GM19438 (cell line): Measurements from ENCODE around the gene R3HDM4.

ENCODE experiments used
- ATAC-seq: cut with Tn5 transposase; IDR thresholded peaks from one replicate; pipeline ENCODE4 v1.9.1; 2021; ENCODE audit warnings: low read depth; ENCODE audit not compliant: unreplicated experiment

Gene R3HDM4

DNA sequence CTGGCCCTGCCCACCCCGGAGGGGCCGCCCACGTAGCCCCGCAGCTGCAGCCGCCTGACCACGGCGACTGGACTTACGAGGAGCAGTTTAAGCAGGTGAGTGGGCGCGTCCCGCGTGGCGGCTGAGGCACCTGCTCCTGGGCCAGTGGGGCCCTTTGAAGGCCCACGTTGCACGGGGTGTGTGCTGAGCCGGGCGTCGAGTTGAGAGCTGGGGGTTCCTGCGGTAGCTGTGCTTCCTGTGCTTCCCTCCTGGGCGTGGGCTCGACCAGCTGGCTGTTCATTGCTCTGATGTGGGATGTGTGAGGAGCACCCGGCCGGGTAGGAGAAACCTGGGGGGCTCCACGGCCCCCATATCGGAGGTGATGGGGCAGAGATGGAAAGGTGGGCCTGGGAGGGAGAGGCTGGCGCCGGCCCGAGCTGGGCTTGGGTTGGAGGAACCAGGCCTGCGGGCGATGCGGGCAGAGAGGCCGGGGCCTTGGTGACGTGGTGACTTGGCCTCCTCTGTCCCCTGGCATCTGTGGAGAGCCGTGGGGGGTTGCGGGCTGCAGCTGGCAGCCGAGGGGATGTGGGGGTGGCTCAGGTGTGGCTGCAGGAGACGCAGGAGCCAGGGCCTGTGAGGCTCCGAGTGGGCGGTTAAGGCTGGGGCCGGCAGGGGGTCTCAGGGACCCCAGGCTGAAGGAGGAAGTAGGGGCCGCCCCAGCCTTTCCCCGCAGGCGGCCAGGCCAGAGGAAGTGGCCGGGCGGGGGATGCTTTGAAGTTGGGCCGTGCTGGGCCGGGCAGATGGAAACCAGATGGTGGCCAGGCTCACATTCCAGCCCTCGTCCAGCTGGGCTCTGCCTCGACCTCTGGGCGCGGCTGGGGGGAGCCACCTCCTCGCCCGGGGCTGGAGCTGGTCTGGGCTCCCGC, 19.9 kb upstream of the R3HDM4 start:
- ATAC-seq = no peak

DNA sequence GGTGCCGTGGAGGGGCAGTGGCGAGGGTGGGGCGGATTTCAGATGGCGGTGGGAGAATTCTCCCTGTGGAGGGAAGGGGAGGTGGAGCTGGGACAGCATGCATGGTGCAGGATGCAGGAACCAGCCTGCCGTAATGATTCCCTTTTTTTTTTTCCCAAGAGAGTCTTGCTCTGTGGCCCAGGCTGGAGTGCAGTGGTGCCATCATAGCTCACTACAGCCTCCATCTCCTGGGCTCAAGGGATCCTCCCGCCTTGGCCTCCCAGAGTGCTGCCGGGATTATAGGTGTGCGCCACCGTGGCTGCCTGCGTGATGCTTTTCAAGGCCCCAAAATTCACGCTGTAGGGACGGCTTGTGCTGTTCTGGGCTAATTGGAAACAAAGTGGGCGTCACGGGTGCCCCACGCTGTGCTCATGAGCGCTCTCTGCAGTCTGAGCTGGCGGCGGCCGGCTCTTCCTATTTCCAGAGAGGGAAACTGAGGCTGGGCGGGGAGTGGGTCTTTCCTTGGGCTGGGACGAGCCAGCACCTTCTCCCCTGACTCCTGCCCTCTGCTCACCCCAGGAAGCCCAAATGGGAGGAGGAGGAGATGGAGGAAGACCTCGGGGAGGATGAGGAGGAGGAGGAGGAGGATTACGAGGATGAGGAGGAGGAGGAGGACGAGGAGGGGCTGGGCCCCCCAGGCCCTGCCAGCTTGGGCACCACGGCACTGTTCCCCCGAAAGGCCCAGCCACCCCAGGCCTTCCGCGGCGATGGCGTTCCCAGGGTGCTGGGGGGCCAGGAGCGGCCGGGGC, 19.0 kb upstream of the R3HDM4 start:
- ATAC-seq = no peak

DNA sequence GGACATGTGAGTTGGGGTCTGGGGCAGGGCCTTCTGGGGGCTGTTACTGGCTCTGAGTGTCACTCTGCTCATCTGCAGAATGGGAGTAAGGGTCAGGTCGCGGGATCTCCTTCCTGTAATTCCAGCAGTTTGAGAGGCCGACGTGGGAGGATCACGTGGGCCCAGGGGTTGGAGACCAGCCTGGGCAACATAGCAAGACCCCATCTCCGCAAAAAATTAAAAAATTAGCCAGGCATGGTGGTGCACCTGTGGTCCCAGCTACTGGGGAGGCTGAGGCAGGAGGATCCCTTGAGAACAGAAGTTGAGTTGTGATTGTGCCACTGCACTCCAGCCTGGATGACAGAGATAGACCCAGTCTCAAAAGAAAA, 16.9 kb upstream of the R3HDM4 start:
- no peak for ATAC-seq

DNA sequence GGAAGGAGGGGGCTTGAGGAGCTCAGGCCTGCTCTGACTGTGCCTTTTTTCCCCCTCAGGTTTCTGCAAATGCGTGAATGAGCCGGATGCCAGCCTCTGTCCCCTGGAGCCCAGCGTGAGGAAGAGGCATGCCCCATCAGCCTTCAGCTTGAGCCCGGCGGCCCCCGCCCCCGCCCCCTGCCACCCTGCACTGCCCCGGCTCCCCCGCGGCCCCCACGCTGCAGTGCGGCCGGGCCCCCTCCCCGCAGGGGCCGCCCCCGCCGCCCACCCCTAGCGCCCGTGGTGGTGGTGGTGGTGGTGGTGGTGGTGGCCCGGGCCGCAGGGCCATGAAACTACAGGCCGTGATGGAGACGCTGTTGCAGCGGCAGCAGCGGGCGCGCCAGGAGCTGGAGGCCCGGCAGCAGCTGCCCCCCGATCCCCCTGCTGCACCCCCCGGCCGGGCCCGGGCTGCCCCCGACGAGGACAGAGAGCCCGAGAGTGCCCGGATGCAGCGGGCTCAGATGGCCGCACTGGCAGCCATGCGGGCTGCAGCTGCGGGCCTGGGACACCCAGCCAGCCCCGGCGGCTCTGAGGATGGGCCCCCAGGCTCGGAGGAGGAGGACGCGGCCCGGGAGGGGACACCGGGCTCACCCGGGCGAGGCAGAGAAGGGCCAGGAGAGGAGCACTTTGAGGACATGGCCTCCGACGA, 16.3 kb upstream of the R3HDM4 start:
- no peak for ATAC-seq

DNA sequence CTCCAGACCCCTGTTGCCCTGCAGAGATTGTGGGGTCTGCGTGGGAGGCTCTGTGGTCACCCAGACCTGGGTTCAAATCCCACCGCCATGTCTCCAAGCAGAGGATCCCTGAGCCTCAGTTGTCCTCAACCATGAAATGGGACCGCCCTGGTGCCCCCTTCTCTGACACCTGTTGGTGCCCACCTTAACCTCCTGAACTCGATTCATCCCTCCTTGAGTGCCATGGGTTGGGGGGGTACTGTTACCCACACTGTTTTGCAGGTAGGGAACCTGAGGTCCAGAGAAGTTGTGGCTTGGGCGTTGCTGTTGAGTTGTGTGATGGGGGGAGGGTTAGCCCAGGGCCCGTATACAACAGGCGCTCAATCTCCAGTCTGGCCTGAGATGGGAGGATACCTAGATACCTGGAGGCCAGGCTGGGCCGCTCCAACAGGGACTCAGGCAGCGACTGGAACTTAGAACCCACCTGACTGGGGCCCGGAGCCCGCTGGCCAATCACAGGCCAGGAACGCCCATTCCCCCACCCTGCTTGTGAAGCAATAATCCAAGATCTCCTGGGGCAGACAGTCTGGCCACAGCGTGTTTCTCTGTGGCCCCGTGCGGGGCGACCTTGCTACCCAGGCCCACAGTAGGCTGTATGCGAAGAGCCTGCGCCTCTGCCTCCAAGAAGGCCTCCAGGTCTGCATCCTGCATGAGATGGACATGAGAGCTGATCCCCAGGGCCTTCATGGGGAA, 15.6 kb upstream of the R3HDM4 start:
- ATAC-seq = no peak

DNA sequence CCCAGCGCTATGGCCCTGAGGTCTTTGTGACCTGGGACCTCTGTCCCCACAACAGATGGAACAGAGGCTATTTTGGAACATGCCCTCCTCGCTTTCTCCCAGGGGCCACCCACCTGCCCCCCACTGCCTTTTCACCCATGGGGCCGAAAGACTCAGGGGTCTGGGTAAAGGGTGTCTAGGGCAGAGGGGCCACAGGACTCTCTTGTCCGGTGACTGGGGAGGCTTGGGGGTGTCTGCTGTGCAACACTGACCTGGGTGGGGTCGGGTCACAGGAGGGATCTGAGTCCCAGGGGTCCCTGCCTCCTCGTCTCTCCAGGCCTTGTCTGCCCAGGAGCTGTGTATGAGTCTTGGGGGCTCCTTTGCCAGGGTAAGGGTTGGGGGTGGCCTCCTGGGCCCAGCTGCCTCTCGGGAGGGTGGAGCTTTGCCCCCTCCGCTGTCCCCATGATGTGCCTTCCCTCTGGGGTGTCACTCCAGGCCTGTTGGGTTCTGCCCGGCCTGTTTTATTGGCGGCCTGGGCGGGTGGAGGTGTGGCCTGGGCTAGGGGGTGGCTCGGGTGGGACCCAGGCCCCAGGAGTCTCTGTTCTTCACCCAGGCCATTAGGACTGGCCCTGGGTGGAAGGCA, 14.9 kb upstream of the R3HDM4 start:
- ATAC-seq = no peak

DNA sequence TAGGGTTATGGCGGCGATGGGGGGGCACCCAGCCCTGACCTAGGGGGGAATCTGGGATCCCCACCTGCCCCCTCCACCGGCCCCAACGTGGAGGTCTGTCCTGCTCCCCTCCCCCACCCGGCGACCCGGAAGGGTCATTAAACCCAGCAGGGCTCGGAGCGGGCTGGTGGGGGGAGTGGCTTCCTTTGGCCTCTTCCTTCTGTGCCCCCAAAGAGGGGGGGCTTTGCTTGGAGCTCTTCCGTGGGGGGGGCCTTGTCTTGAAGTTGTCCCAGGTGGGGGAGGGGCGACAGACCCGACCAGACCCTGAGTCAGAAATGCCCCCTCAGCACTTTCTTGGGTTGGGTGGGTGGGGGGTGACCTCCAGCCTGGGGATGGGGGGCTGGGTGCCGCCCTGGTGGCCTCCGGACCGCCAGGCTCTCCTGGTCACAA, 14.3 kb upstream of the R3HDM4 start:
- ATAC-seq = no peak

DNA sequence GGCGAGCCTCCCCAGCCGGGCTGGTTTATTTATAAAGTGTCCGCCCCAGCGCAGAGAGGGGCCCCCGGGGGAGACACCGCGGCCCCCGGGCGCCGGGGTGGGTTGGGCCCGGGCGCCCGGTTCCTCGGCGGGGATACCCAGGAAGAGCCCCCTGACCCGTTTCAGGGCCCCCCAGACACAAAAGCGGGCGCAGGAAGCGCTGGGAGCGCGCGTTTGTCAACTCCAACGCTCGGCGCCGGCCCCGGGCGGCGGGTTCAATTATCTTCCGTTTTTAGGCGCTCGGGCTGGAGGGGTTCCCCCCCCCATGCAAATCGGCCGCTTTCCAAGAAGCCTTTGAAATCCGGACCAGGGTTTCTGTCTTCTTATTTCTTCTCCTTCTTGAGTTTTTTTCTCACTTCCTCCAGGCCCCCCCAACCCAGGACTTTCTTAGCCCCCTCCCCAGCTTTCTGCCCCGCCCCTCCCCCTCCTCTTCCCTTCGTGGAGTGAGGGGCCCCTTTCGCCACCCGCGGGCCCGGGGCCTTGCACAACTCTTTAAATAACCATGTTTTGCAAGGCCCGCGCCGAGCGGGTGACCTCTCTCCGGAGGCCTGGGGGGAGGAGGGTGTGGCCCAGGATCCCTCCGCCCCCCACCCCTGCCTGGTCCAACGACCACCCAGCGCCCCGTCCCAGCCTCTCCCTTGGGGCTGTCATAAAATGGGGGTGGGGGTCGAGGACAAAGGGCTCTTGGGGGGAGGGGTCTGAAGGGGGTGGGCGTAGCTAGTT, 13.8 kb upstream of the R3HDM4 start:
- ATAC-seq = no peak

DNA sequence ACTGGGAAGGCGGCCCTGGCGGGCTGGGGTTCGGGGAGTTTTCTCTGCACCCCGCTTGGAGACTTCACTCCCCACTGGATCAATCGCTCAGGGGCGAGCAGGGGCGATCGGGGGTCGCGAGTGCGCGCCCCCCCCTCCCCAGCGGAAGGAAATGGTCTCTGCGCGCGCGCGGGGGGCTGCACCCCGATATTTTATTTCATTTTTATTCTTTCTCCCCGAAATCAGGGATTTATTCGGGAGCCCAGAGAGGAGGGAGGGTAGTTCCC, 13.2 kb upstream of the R3HDM4 start:
- no peak for ATAC-seq

DNA sequence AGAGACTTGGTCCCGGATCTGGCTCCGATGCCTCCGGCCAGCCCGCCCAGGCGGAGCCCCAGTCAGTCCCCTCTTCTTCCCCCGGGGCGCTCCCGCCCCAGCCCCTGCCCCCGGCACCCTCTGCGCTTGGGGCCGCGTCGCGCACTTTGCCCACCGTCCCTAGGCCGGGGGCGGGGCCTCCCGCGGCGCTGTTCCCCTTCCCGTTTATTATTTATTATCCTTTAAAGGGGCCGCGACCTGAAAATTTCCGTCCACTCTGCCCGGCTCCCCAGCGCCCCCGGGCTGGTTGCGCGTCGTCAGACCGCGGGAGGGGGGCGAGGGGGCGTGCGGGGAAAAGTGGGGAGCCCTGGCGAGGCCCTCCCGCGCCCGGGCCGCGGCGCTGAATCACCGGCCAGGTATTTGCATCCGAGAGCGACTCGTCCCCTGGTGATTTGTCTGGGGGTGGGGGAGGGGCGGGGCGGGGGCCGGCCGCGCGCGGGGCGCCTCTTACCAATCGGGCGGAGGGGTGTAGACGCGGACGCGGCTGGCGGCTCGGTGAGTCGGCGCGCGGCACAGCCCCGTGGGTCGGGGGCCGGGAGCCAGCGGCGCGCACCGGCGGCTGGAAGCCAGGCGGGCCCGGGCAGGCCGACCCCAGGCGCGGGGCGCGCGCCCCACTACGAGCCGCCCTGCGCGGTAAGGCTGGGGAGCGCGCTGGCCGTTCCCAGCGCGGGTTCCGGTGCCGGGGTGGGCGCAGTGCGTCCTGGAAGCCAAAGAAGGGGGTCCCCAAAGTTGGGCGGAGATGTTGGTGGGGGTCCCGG, 12.7 kb upstream of the R3HDM4 start, which contains the start of gene ARID3A:
Gene ARID3A, plus strand, starts transcription at position 510 of the 797 bp plus-strand sequence. CDS start 3,494 bp downstream, outside the sequence.
- peak; percentile 42 for ATAC-seq

DNA sequence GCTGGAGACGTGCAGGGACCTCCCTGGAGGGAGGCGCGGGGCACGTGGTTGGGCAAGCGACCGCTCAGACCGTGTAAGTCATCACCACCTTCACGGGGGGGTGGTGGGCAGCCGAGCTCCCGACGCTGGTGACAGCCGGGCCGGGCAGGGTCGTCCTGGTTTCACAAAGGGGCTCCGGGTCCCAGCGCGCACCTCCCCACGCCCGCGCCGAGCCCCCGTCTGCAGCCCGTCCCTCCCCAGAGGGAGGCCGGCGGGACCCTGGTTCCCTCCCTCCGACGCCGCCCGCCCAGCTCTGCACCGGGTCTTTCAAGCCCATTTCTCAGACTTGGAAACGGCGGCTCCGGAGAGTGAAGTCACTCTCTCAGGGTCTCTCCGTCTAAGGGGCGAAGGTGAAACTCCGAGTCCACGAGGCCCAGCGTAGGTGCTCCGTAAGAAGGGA, 12.1 kb upstream of the R3HDM4 start:
- peak; percentile 23 for ATAC-seq

DNA sequence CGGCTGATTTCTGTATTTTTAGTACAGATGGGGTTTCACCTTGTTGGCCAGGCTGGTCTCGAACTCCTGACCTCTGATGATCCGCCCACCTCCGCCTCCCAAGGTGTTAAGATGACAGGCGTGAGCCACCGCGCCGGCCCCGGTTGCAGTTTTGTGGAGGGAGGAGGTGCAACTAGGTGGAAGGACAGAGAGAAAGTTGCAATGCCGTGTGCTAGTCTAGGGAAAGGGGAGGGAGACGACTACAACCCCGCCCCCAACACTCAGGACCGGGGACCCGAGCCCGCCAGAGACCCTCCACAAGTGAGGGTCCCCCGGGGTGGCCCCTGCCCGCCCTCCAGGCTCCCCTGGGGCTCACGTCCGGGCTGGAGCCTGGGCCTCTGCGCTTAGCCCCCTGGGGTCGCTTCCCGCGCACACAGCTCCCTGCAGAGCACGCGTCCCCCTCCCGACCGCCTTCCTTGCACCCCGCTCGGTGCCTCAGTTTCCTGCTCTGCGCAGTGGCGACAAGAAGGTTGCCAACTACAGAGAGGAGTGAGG, 11.6 kb upstream of the R3HDM4 start:
- no peak for ATAC-seq

DNA sequence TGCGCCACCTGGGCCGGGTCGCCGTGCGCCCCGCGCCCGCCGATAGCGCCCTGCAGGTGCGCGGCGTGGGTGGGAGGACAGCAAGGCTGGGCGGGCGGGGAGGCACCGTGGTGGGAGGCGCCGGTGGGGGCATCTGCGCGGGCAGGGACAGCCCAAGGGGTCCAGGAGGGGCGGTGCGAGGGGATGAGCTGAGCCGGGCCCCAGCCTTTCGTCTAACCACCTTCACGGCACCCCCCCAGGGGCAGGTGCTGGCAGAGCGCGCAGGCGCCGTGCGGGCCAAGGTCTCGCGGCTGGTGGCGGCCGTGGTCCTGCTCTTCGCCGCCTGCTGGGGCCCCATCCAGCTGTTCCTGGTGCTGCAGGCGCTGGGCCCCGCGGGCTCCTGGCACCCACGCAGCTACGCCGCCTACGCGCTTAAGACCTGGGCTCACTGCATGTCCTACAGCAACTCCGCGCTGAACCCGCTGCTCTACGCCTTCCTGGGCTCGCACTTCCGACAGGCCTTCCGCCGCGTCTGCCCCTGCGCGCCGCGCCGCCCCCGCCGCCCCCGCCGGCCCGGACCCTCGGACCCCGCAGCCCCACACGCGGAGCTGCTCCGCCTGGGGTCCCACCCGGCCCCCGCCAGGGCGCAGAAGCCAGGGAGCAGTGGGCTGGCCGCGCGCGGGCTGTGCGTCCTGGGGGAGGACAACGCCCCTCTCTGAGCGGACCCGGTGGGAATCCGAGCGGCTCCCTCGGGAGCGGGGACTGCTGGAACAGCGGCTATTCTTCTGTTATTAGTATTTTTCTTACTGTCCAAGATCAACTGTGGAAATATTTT, 7.2 kb upstream of the R3HDM4 start:
- ATAC-seq = no peak

DNA sequence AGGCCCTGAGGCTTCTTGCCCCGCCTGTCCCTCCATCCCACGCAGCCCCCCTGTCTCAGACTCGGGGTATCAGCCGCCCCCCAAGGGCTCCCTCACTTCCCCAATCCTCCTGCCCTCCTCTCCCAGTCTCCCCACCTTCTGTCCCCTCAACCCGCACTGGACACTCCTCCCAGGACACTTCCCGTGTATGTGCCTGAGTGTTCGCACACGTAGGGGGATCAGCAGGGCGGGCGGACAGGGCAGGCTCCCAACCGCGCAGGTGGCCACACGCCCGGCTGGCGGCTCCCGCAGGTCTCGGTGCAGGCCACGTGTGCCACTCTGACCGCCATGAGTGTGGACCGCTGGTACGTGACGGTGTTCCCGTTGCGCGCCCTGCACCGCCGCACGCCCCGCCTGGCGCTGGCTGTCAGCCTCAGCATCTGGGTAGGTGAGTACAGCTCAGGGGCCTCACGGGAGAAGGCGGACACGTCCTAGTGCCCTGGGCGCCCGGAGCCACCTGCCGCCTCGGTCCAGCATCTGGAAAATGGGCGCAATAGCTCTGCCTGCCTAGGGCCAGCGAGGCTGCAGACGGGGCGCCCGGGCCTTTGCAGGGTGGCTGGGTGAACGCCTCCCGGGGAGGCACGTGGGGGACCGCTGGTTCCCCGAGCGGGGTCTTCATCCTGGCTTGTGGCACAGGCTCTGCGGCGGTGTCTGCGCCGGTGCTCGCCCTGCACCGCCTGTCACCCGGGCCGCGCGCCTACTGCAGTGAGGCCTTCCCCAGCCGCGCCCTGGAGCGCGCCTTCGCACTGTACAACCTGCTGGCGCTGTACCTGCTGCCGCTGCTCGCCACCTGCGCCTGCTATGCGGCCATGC, 6.4 kb upstream of the R3HDM4 start:
- no peak for ATAC-seq

DNA sequence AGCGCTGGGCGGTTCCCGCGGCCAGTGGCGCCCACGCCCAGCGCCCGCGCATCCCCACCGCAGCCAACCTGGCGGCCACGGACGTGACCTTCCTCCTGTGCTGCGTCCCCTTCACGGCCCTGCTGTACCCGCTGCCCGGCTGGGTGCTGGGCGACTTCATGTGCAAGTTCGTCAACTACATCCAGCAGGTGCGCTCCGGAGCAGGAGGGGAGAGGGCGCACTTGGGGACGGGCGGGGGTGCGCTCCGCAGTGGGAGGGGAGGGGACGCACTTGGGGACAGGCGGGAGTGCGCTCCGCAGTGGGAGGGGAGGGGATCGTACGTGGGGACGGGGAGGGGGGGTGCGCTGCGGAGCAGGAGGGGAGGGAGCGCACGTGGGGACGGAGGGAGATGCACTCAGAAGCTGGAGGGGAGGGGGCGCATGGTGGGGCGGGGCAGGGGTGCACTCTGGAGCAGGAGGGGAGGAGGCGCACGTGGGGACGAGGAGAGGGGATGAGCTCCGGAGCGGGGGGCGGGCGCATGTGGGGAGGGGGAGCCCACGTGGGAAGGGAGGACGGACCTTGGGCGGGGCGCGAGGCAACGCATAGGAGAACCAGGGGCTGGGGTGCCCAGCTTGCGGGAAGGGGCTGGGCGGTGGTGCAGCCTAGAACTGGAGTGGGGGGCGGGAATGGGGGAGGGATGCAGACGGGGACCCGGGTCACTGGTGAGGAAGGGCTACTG, 5.6 kb upstream of the R3HDM4 start:
- no peak for ATAC-seq

DNA sequence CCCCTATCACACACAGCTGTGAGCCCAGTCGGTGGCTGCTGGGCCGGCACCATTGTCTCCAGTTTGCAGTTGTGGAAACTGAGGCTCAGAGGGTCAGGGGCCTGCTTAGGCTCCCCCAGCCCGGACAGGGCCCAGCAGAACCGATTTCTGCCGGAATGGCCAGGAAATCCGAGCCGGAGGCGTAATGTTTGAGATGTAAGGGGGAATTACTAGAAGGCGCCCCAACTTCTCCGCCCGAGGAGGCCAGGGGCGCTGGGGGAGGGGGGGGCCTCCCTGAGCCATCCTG, 5.1 kb upstream of the R3HDM4 start:
- ATAC-seq = no peak
